Endodermal cell (in vitro differentiated cells): ENCODE measurements around the gene PLPP7. TPM values are rescaled to one million over a fixed set of nuclear protein-coding genes. Genes with fewer than 3 reads are reported as not detected.

Experiments used
- DNase-seq: peaks from one replicate; pipeline ENCODE4 v3.0.0-alpha.2; 2017
- H3K27ac ChIP-seq: 2 replicates; pipeline ENCODE4 v1.5.1; 2013; ENCODE audit warnings: mild to moderate bottlenecking, low read depth, low read length, moderate library complexity
- H3K27me3 ChIP-seq: 2 replicates; pipeline ENCODE4 v1.6.1; 2013; ENCODE audit warnings: mild to moderate bottlenecking, low read length, moderate library complexity; ENCODE audit not compliant: insufficient read depth, control insufficient read depth, poor library complexity, severe bottlenecking
- H3K36me3 ChIP-seq: 2 replicates; pipeline ENCODE4 v1.7.0; 2013; ENCODE audit warnings: mild to moderate bottlenecking, low read length, moderate library complexity; ENCODE audit not compliant: control insufficient read depth, insufficient read depth
- H3K4me1 ChIP-seq: one replicate; pipeline ENCODE4 v1.7.0; 2013; ENCODE audit warnings: low read length; ENCODE audit not compliant: control insufficient read depth, insufficient read depth
- H3K4me3 ChIP-seq: 2 replicates; pipeline ENCODE4 v1.5.1; 2013; ENCODE audit warnings: mild to moderate bottlenecking, low read length, moderate library complexity
- H3K9ac ChIP-seq: 2 replicates; pipeline ENCODE4 v1.6.1; 2013; ENCODE audit warnings: mild to moderate bottlenecking, low read length, moderate library complexity; ENCODE audit not compliant: poor library complexity, severe bottlenecking; ENCODE audit errors: extremely low read depth
- H3K9me3 ChIP-seq: 2 replicates; pipeline ENCODE4 v1.6.1; 2013; ENCODE audit warnings: mild to moderate bottlenecking, low read length, moderate library complexity; ENCODE audit not compliant: control insufficient read depth
- H3K27ac Mint-ChIP-seq: 2 replicates; pipeline ENCODE4 v1.8.0; 2020; ENCODE audit warnings: mixed read lengths
- H3K27me3 Mint-ChIP-seq: 2 replicates; pipeline ENCODE4 v1.8.0; 2021; ENCODE audit warnings: mild to moderate bottlenecking, mixed read lengths; ENCODE audit not compliant: insufficient read depth
- H3K36me3 Mint-ChIP-seq: 2 replicates; pipeline ENCODE4 v1.8.0; 2020; ENCODE audit warnings: low read depth, mixed read lengths
- H3K4me1 Mint-ChIP-seq: 2 replicates; pipeline ENCODE4 v1.8.0; 2020; ENCODE audit warnings: mixed read lengths
- H3K4me3 Mint-ChIP-seq: 2 replicates; pipeline ENCODE4 v1.8.0; 2020; ENCODE audit warnings: mild to moderate bottlenecking, moderate library complexity, mixed read lengths
- H3K9me3 Mint-ChIP-seq: 2 replicates; pipeline ENCODE4 v1.8.0; 2020; ENCODE audit warnings: mild to moderate bottlenecking, mixed read lengths
- WGBS, 2 experiments: methylation state at CpG; one replicate each; pipeline versions ENCODE4 v1.1.5 to v1.1.7; 2013; ENCODE audit warnings: missing lambda C conversion rate in 2 of 2, mixed read lengths in 1 of 2; ENCODE audit not compliant: insufficient coverage in 1 of 2, insufficient read length in 1 of 2; 5-methylcytosine and 5-hydroxymethylcytosine counted together
- total RNA-seq, 2 donors: library from RNA; stranded (reverse); fragmentation: NEBNext Ultra II Directional in 1 of 2; extraction: Animal tissue kit (Norgen Biotek cat#: 25700) in 1 of 2; gene quantifications; 2 replicates in 1 of 2; 3 replicates in 1 of 2; pipeline ENCODE4 v1.2.1, GENCODE V29; 2021
- TF ChIP-seq, protein P1 (sequence below): fragments of 200-600 bp; sonication (generic); conservative IDR thresholded peaks from 2 replicates; pipeline ENCODE4 v1.5.0; 2021; ENCODE audit warnings: antibody characterized with exemption, mild to moderate bottlenecking

PLPP7 gene
- total RNA-seq, 2 donors from 2014 or later = 4.1 to 5.6 TPM

GRCh38 chr9:131272212-131272611, 17.3 kb upstream of the PLPP7 start:
- no peaks in the 10 kb centered on the region for H3K36me3 Mint-ChIP-seq

DNA sequence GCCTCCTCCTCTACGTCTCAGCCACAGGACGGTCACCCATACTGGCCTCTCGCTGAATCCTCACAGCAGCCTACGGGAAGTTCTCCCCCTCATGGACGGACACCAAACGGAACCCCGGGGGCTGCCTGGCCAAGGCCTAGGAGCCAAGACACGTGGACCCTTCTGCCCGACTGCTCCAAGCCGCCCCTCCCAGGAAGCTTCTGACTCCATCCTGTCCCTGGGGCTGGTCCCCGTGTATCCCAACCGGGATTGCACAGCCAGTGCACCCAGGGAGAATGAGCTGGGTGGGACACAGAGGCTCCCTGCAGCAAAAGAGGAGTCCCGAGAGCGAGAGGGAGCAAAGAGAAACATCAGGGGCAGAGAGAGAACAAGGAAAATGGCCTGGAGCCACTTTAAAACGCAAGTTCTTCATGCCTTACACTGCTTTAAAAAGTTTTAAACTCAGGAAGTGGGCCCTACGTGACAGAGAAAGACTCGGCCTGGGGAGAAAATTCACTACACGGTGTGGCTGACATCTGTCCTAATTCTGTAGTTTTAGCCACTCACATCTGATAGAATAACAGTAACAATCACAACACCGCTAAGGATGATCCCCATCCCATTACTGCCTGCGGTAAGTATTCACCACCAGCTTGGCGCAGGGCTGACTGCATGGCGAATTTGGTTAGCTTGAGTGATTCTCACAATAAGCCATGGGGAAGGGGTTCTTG, 16.2 kb upstream of the PLPP7 start:
- H3K27ac Mint-ChIP-seq = no peak overlapping the region
- Histone ChIP-seq H3K9me3 (no peaks in the 10 kb centered on the region), H3K27me3 (peaks cover 16% of the 10 kb centered on the region), H3K36me3 (no peaks in the 10 kb centered on the region), H3K4me1 (no peaks in the 10 kb centered on the region), H3K9ac (no peak overlapping the region), H3K27ac (no peak overlapping the region), H3K4me3 (no peak overlapping the region)
- peaks cover 16% of the 10 kb centered on the region for H3K27me3 Mint-ChIP-seq
- WGBS, 2 experiments = 95 to 99% methylated on average over 13 to 22 of the region's 22 CpGs
- TF ChIP-seq, protein P1, sequence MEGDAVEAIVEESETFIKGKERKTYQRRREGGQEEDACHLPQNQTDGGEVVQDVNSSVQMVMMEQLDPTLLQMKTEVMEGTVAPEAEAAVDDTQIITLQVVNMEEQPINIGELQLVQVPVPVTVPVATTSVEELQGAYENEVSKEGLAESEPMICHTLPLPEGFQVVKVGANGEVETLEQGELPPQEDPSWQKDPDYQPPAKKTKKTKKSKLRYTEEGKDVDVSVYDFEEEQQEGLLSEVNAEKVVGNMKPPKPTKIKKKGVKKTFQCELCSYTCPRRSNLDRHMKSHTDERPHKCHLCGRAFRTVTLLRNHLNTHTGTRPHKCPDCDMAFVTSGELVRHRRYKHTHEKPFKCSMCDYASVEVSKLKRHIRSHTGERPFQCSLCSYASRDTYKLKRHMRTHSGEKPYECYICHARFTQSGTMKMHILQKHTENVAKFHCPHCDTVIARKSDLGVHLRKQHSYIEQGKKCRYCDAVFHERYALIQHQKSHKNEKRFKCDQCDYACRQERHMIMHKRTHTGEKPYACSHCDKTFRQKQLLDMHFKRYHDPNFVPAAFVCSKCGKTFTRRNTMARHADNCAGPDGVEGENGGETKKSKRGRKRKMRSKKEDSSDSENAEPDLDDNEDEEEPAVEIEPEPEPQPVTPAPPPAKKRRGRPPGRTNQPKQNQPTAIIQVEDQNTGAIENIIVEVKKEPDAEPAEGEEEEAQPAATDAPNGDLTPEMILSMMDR = no peak
- H3K4me1 Mint-ChIP-seq = peaks cover 19% of the 10 kb centered on the region
- H3K4me3 Mint-ChIP-seq = no peak overlapping the region
- no peaks in the 10 kb centered on the region for H3K9me3 Mint-ChIP-seq
- DNase-seq = no peak
- H3K36me3 Mint-ChIP-seq = no peaks in the 10 kb centered on the region

More at GRCh38 chr9:131272212-131272611, 17.3 kb upstream of the PLPP7 start:
- WGBS, 2 experiments = 95 to 100% methylated on average over 2 to 3 of the region's 3 CpGs
- TF ChIP-seq, protein P1 = no peak
- H3K27me3 ChIP-seq = peaks cover 14% of the 10 kb centered on the region
- H3K27ac Mint-ChIP-seq = no peak overlapping the region
- no peak for DNase-seq
- no peaks in the 10 kb centered on the region for H3K9me3 ChIP-seq
- no peak overlapping the region for H3K4me3 ChIP-seq
- H3K27me3 Mint-ChIP-seq = peaks cover 16% of the 10 kb centered on the region
- peaks cover 17% of the 10 kb centered on the region for H3K4me1 Mint-ChIP-seq
- H3K4me1 ChIP-seq = no peaks in the 10 kb centered on the region
- no peak overlapping the region for H3K27ac ChIP-seq
- H3K4me3 Mint-ChIP-seq = no peak overlapping the region
- H3K9ac ChIP-seq = no peak overlapping the region
- H3K9me3 Mint-ChIP-seq = no peaks in the 10 kb centered on the region
- H3K36me3 ChIP-seq = no peaks in the 10 kb centered on the region

- Histone ChIP-seq H3K4me3 (no peak overlapping the region), H3K9me3 (no peaks in the 10 kb centered on the region), H3K27ac (no peak overlapping the region), H3K4me1 (no peaks in the 10 kb centered on the region), H3K9ac (no peak overlapping the region), H3K27me3 (peaks cover 16% of the 10 kb centered on the region), H3K36me3 (no peaks in the 10 kb centered on the region)
- no peaks in the 10 kb centered on the region for H3K36me3 Mint-ChIP-seq
- WGBS, 2 experiments = 86 to 91% methylated on average over 11 to 13 of the region's 13 CpGs
- no peaks in the 10 kb centered on the region for H3K9me3 Mint-ChIP-seq
- H3K4me3 Mint-ChIP-seq = peak overlapping the region; percentile 38
- H3K27ac Mint-ChIP-seq = no peak overlapping the region
- no peak for DNase-seq
- peaks cover 18% of the 10 kb centered on the region for H3K4me1 Mint-ChIP-seq
- H3K27me3 Mint-ChIP-seq = peaks cover 16% of the 10 kb centered on the region
- TF ChIP-seq, protein P1 = no peak
Measured at GRCh38 chr9:131273856-131274673, 15.5 kb upstream of the PLPP7 start.
